ENCODE measurements around the gene TMIGD3. TPM values are rescaled to one million over a fixed set of nuclear protein-coding genes. Genes with fewer than 3 reads are reported as not detected.

Gene TMIGD3
- polyA plus RNA-seq, 3 donors: 2.0 to 3.1 (median 2.1) TPM

GRCh38 chr1:111535256-111536191 is 32.1 kb upstream of the TMIGD3 start:
- Mint-ChIP-seq H3K36me3 (no peaks in the 10 kb centered on the region), H3K4me3 (no peak overlapping the region), H3K27ac (no peak overlapping the region), H3K9me3 (peaks cover 0 to 5% (median 0%) of the 10 kb centered on the region in 7 donors), H3K4me1 (no peaks in the 10 kb centered on the region), H3K27me3 (ENCODE audit: low read depth in 3 of 3) (peaks cover 0 to 1% (median 0%) of the 10 kb centered on the region in 3 donors)
- Histone ChIP-seq H4K20me1 (ENCODE audit: insufficient read depth, low read length) (no peaks in the 10 kb centered on the region), H3K4me1 (ENCODE audit: control insufficient read depth in 1 of 2, insufficient read depth in 2 of 2, low read length in 2 of 2) (no peaks in the 10 kb centered on the region), H3K27me3 (ENCODE audit: control insufficient read depth in 2 of 2, insufficient read depth in 2 of 2, low read length in 2 of 2) (no peaks in the 10 kb centered on the region), H3K9ac (ENCODE audit: insufficient read depth, low read length, poor library complexity, severe bottlenecking) (no peak overlapping the region), H3K27ac (ENCODE audit: low read depth in 1 of 2, low read length in 2 of 2) (no peak overlapping the region), H2AFZ (ENCODE audit: insufficient read depth, low read depth, low read length, poor library complexity, severe bottlenecking) (no peak overlapping the region), H3K9me3 (replicated peaks in 1 of 2; ENCODE audit: control insufficient read depth in 1 of 2, insufficient read depth in 1 of 2, low read length in 2 of 2) (no peaks in the 10 kb centered on the region), H3K36me3 (replicated peaks in 1 of 2; ENCODE audit: control insufficient read depth in 1 of 2, insufficient read depth in 2 of 2, low read length in 2 of 2) (no peaks in the 10 kb centered on the region), H3K4me2 (replicated peaks; ENCODE audit: extremely low read depth, low read length, poor library complexity, severe bottlenecking) (no peak overlapping the region), H3K4me3 (replicated peaks in 1 of 3; ENCODE audit: low read depth in 2 of 3, low read length in 3 of 3) (no peak overlapping the region), H3K79me2 (ENCODE audit: insufficient read depth, low read length) (no peaks in the 10 kb centered on the region)
- no peak for DNase-seq
- WGBS (ENCODE audit: insufficient coverage): 96% methylated on average over 7 of the region's 14 CpGs
- intact Hi-C loops (cut with micrococcal nuclease): no loop called here
- no peak for TF ChIP-seq CTCF (IDR thresholded peaks at IDR 0.05)

- no peak overlapping the region for H3K27ac Mint-ChIP-seq
- peaks cover 15 to 17% of the 10 kb centered on the region in 2 donors for H3K4me1 ChIP-seq (ENCODE audit: control insufficient read depth in 1 of 2, insufficient read depth in 2 of 2, low read length in 2 of 2)
- no peaks in the 10 kb centered on the region for H3K36me3 Mint-ChIP-seq
- no peaks in the 10 kb centered on the region for H3K27me3 ChIP-seq (ENCODE audit: control insufficient read depth in 2 of 2, insufficient read depth in 2 of 2, low read length in 2 of 2)
- H3K27ac ChIP-seq (ENCODE audit: low read depth in 1 of 2, low read length in 2 of 2): no peak overlapping the region
- no peak overlapping the region for H2AFZ ChIP-seq (ENCODE audit: insufficient read depth, low read depth, low read length, poor library complexity, severe bottlenecking)
- no peaks in the 10 kb centered on the region for H4K20me1 ChIP-seq (ENCODE audit: insufficient read depth, low read length)
- intact Hi-C loops (cut with micrococcal nuclease): no loop called here
- H3K36me3 ChIP-seq (replicated peaks in 1 of 2; ENCODE audit: control insufficient read depth in 1 of 2, insufficient read depth in 2 of 2, low read length in 2 of 2): no peaks in the 10 kb centered on the region
- H3K9me3 Mint-ChIP-seq: peaks cover 0 to 12% (median 6%) of the 10 kb centered on the region in 7 donors
- no peak overlapping the region for H3K4me2 ChIP-seq (replicated peaks; ENCODE audit: extremely low read depth, low read length, poor library complexity, severe bottlenecking)
- no peak for TF ChIP-seq CTCF (IDR thresholded peaks at IDR 0.05)
- H3K27me3 Mint-ChIP-seq (ENCODE audit: low read depth in 3 of 3): peaks cover 0 to 5% (median 1%) of the 10 kb centered on the region in 3 donors
- no peak overlapping the region for H3K4me3 ChIP-seq (replicated peaks in 1 of 3; ENCODE audit: low read depth in 2 of 3, low read length in 3 of 3)
- H3K4me3 Mint-ChIP-seq: no peak overlapping the region
- WGBS (ENCODE audit: insufficient coverage): 86% methylated on average over 1 of the region's 3 CpGs
- H3K79me2 ChIP-seq (ENCODE audit: insufficient read depth, low read length): no peaks in the 10 kb centered on the region
- H3K4me1 Mint-ChIP-seq: peaks cover 14% of the 10 kb centered on the region
- H3K9me3 ChIP-seq (replicated peaks in 1 of 2; ENCODE audit: control insufficient read depth in 1 of 2, insufficient read depth in 1 of 2, low read length in 2 of 2): peaks cover 0 to 4% of the 10 kb centered on the region in 2 donors
- H3K9ac ChIP-seq (ENCODE audit: insufficient read depth, low read length, poor library complexity, severe bottlenecking): no peak overlapping the region
- DNase-seq: no peak
Measured at GRCh38 chr1:111520053-111520452, 16.6 kb upstream of the TMIGD3 start.
